ENCODE data around the gene ABCC5. TPM values are rescaled to one million over a fixed set of nuclear protein-coding genes. Genes with fewer than 3 reads are reported as not detected.

ABCC5 gene
- polyA plus RNA-seq, 6 donors from 2014 or later: 8.3 to 15.1 (median 10.5) TPM

DNA sequence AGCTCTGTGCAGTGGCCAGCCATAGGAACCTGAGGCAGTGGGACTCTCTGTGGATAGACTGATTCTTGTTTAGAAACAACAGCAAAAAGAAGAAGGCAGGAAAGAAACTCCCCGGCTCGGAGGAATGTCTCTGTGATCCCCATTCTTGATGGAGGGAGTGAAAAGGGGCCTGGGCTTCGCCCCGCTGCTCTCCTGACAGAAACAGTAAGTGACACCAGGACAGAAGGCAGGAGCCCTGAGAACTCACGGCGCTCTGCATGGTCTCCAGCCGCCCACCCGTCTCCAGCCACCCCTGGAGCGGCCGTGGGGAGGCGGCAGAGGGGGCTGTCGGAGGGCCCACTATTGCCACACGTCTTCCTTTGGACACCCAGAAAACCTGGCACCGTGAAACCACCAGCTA is 97.3 kb downstream of the ABCC5 start:
- no peaks in the 10 kb centered on the region for H3K27me3 Mint-ChIP-seq
- ATAC-seq (ENCODE audit: low read depth in 2 of 2) (no peak), DNase-seq (no peak)
- peaks cover 0 to 17% of the 10 kb centered on the region in 2 donors for H3K36me3 Mint-ChIP-seq
- H3K4me1 Mint-ChIP-seq: no peaks in the 10 kb centered on the region
- no peaks in the 10 kb centered on the region for H3K9me3 Mint-ChIP-seq
- H3K27ac Mint-ChIP-seq: no peak overlapping the region
- H3K4me3 Mint-ChIP-seq: no peak overlapping the region

GRCh38 chr3:183918178-183918577 is 99.5 kb downstream of the ABCC5 start:
- Mint-ChIP-seq H3K9me3 (no peaks in the 10 kb centered on the region), H3K4me1 (no peaks in the 10 kb centered on the region), H3K27me3 (no peaks in the 10 kb centered on the region), H3K27ac (peak overlapping the region in 1 of 6 donors; percentile 63), H3K36me3 (no peaks in the 10 kb centered on the region), H3K4me3 (no peak overlapping the region)
- no peak for ATAC-seq (ENCODE audit: low read depth in 2 of 2)
- DNase-seq: no peak

DNA sequence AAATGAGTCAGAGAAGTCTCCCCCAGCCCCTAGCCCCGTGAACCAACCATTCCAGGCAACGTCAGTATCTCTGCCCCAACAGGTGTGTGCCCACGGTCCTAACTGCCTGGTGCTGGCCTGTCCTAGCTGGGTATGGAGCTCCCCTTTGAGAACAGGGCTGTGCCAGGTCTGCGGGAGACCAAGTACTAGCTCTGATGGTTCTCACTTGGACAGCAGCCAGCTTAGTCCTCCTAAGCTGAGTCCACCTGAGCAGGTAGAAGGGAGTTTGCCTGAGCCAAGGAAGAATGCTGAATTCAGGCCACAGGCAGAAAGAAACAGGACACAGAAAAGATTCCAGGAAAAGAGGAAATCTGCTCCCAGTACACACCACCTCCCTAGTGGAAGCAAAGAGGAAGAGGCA is 99.9 kb downstream of the ABCC5 start:
- DNase-seq (no peak), ATAC-seq (ENCODE audit: low read depth in 2 of 2) (no peak)
- Mint-ChIP-seq H3K27ac (peak overlapping the region in 1 of 6 donors; percentile 63), H3K36me3 (no peaks in the 10 kb centered on the region), H3K4me1 (no peaks in the 10 kb centered on the region), H3K27me3 (no peaks in the 10 kb centered on the region), H3K9me3 (no peaks in the 10 kb centered on the region), H3K4me3 (no peak overlapping the region)

GRCh38 chr3:183914856-183915255 is 102.8 kb downstream of the ABCC5 start:
- no peak for DNase-seq
- Mint-ChIP-seq H3K27me3 (peaks cover 0 to 14% (median 14%) of the 10 kb centered on the region in 3 donors), H3K27ac (no peak overlapping the region), H3K36me3 (no peaks in the 10 kb centered on the region), H3K9me3 (no peaks in the 10 kb centered on the region), H3K4me1 (no peaks in the 10 kb centered on the region), H3K4me3 (no peak overlapping the region)
- no peak for ATAC-seq (ENCODE audit: low read depth in 2 of 2)

DNA sequence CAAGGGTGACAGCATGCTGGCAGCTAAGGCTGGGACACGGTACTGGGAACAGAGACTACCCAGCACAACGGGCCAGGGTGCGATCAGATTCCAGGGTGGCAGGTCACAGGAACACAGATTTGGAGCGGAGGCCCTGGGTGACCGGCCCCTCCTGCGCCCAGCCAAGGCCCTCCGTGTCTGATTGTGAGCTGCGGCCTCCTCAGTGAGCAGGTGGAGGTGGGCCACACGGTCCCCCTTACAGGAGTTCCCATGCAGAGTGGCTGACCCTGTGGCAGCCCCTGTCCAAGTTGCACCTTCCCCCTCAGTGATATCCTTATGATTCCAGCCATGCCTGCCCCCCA is 104.1 kb downstream of the ABCC5 start:
- no peak for ATAC-seq (ENCODE audit: low read depth in 2 of 2)
- no peaks in the 10 kb centered on the region for H3K9me3 Mint-ChIP-seq
- peaks cover 0 to 14% (median 14%) of the 10 kb centered on the region in 3 donors for H3K27me3 Mint-ChIP-seq

GRCh38 chr3:183912895-183913579 is 104.6 kb downstream of the ABCC5 start:
- no peak for ATAC-seq (ENCODE audit: low read depth in 2 of 2)
- no peak for DNase-seq
- Mint-ChIP-seq H3K27ac (no peak overlapping the region), H3K27me3 (peaks cover 0 to 14% (median 14%) of the 10 kb centered on the region in 3 donors), H3K4me1 (no peaks in the 10 kb centered on the region), H3K4me3 (no peak overlapping the region), H3K9me3 (peaks cover 0 to 2% (median 0%) of the 10 kb centered on the region in 7 donors), H3K36me3 (no peaks in the 10 kb centered on the region)

More for the DNA sequence above, 104.1 kb downstream of the ABCC5 start:
- no peak for DNase-seq
- H3K4me1 Mint-ChIP-seq: no peaks in the 10 kb centered on the region
- H3K4me3 Mint-ChIP-seq: no peak overlapping the region
- H3K36me3 Mint-ChIP-seq: no peaks in the 10 kb centered on the region
- no peak overlapping the region for H3K27ac Mint-ChIP-seq

GRCh38 chr3:183911763-183912506 is 105.7 kb downstream of the ABCC5 start:
- ATAC-seq (ENCODE audit: low read depth in 2 of 2): no peak
- Mint-ChIP-seq H3K4me1 (no peaks in the 10 kb centered on the region), H3K9me3 (peaks cover 0 to 2% (median 0%) of the 10 kb centered on the region in 7 donors), H3K36me3 (no peaks in the 10 kb centered on the region), H3K4me3 (peak overlapping the region in 1 of 8 donors; percentile 58), H3K27ac (peak overlapping the region in 1 of 6 donors; percentile 32), H3K27me3 (peaks cover 0 to 14% (median 14%) of the 10 kb centered on the region in 3 donors)
- DNase-seq: no peak

DNA sequence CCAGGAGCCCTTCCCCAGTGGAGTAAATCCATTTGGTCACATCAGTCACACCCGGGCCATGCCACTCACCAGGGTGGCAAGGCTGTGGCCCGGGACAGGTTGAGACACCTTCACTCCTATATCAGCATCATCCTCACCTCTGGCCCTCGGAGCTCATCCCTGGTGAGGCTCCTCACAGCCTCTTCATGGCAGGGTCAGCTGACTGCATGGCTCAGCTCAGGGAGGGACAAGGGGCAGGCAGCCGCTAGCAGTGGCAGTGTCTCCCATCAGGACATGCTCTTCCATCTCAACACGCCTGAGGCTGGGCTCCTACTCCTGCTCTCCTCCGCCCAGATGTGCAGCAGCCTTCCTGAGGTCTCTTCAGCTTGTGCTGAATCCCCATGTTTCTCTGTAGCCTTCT is 106.6 kb downstream of the ABCC5 start:
- no peak overlapping the region for H3K4me3 Mint-ChIP-seq
- H3K27me3 Mint-ChIP-seq: peaks cover 0 to 14% (median 14%) of the 10 kb centered on the region in 3 donors
- ATAC-seq (ENCODE audit: low read depth in 2 of 2): no peak
- H3K4me1 Mint-ChIP-seq: no peaks in the 10 kb centered on the region
- H3K9me3 Mint-ChIP-seq: peaks cover 0 to 2% (median 0%) of the 10 kb centered on the region in 7 donors
- no peaks in the 10 kb centered on the region for H3K36me3 Mint-ChIP-seq
- no peak for DNase-seq
- H3K27ac Mint-ChIP-seq: no peak overlapping the region

GRCh38 chr3:183909030-183909600 is 108.6 kb downstream of the ABCC5 start:
- no peak overlapping the region for H3K4me3 Mint-ChIP-seq
- H3K27me3 Mint-ChIP-seq: peaks cover 0 to 14% (median 14%) of the 10 kb centered on the region in 3 donors

DNA sequence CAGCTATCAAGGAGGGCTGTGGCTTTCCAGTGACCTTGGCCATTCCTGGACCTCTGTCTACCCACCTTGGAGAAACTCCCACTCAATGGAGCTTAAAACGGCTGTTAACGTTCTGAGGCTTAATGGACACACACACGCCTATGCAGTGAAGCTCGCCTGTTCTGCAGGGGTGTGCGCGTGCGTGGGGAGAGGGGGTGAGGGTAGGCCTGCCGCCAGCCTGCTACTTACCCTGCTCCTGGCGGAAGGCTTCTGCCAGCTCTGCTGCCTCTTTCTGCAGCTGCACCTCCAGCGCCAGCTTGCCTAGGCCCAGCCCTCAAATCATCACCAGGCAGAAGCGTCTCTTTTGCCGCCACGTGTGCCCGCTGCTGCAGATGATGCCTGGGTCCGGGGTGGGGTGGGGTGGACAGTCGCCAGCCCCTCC is 109.8 kb downstream of the ABCC5 start:
- DNase-seq (no peak), ATAC-seq (ENCODE audit: low read depth in 2 of 2) (no peak)
- Mint-ChIP-seq H3K9me3 (peaks cover 0 to 2% (median 0%) of the 10 kb centered on the region in 7 donors), H3K4me1 (no peaks in the 10 kb centered on the region), H3K36me3 (no peaks in the 10 kb centered on the region), H3K27me3 (peaks cover 0 to 14% (median 14%) of the 10 kb centered on the region in 3 donors), H3K4me3 (no peak overlapping the region), H3K27ac (no peak overlapping the region)

More at GRCh38 chr3:183909030-183909600, 108.6 kb downstream of the ABCC5 start:
- DNase-seq (no peak), ATAC-seq (ENCODE audit: low read depth in 2 of 2) (no peak)
- no peak overlapping the region for H3K27ac Mint-ChIP-seq
- no peaks in the 10 kb centered on the region for H3K4me1 Mint-ChIP-seq
- H3K36me3 Mint-ChIP-seq: no peaks in the 10 kb centered on the region
- peaks cover 0 to 2% (median 0%) of the 10 kb centered on the region in 7 donors for H3K9me3 Mint-ChIP-seq

- ATAC-seq (ENCODE audit: low read depth in 2 of 2): no peak
- Mint-ChIP-seq H3K27me3 (peaks cover 0 to 14% (median 14%) of the 10 kb centered on the region in 3 donors), H3K4me1 (no peaks in the 10 kb centered on the region), H3K4me3 (no peak overlapping the region), H3K9me3 (peaks cover 0 to 2% (median 0%) of the 10 kb centered on the region in 7 donors), H3K27ac (no peak overlapping the region), H3K36me3 (no peaks in the 10 kb centered on the region)
- DNase-seq: no peak
Observed at GRCh38 chr3:183907176-183907575, 110.5 kb downstream of the ABCC5 start.

- H3K27me3 Mint-ChIP-seq: peaks cover 4 to 13% (median 11%) of the 10 kb centered on the region in 3 donors
- peak overlapping the region in 1 of 6 donors; percentile 56 for H3K27ac Mint-ChIP-seq
Observed at GRCh38 chr3:183906234-183906921, 111.3 kb downstream of the ABCC5 start.

More at GRCh38 chr3:183906234-183906921, 111.3 kb downstream of the ABCC5 start:
- peaks cover 0 to 2% (median 0%) of the 10 kb centered on the region in 7 donors for H3K9me3 Mint-ChIP-seq
- H3K4me3 Mint-ChIP-seq: no peak overlapping the region
- ATAC-seq (ENCODE audit: low read depth in 2 of 2) (no peak), DNase-seq (no peak)
- H3K36me3 Mint-ChIP-seq: no peaks in the 10 kb centered on the region
- no peaks in the 10 kb centered on the region for H3K4me1 Mint-ChIP-seq
